Activated B cell treated with CpG ODN at 0.5 μM for 24 hours (primary cell): Measurements from ENCODE around the gene IL13RA2. TPM values are rescaled to one million over a fixed set of nuclear protein-coding genes. Genes with fewer than 3 reads are reported as not detected.

Source experiments
- ATAC-seq: fragments of 200-7000 bp; cut with Tn5 transposase; one replicate; pipeline ENCODE4 v1.10.0; 2021; ENCODE audit warnings: low read depth, mild to moderate bottlenecking, moderate library complexity
- CTCF ChIA-PET: fragments of 350-600 bp; sonication (Branson Sonifier 250); formaldehyde crosslinking; loops from one replicate; lab custom pipeline; 2021; ENCODE audit warnings: antibody characterized with exemption; lab: Charles Lee
- POLR2A ChIA-PET: fragments of 350-600 bp; sonication (Branson Sonifier 250); formaldehyde crosslinking; loops from one replicate; lab custom pipeline; 2021; ENCODE audit warnings: antibody characterized with exemption; lab: Charles Lee
- DNase-seq: peaks from one replicate; pipeline ENCODE4 v3.0.0; 2022
- H3K27ac Mint-ChIP-seq: one replicate; pipeline ENCODE4 v1.8.0; 2020; ENCODE audit warnings: mixed read lengths
- H3K27me3 Mint-ChIP-seq: one replicate; pipeline ENCODE4 v1.8.0; 2021; ENCODE audit warnings: mixed read lengths
- H3K36me3 Mint-ChIP-seq: one replicate; pipeline ENCODE4 v1.8.0; 2021; ENCODE audit warnings: low read depth, mixed read lengths
- H3K4me1 Mint-ChIP-seq: one replicate; pipeline ENCODE4 v1.8.0; 2021; ENCODE audit warnings: mixed read lengths
- H3K4me3 Mint-ChIP-seq: one replicate; pipeline ENCODE4 v1.8.0; 2020; ENCODE audit warnings: mild to moderate bottlenecking, mixed read lengths
- H3K9me3 Mint-ChIP-seq: one replicate; pipeline ENCODE4 v1.8.0; 2020; ENCODE audit warnings: mixed read lengths
- CTCF ChIP-seq: fragments of 200-600 bp; IDR thresholded peaks from one replicate; pipeline ENCODE4 v1.8.0; 2022; ENCODE audit warnings: antibody characterized with exemption, mild to moderate bottlenecking
- intact Hi-C: fragments of 100-400 bp; cut with micrococcal nuclease; formaldehyde crosslinking; loops from one replicate; pipeline ENCODE4 v1.15.1; 2024
- total RNA-seq: library from RNA; stranded (reverse); gene quantifications from 2 replicates; pipeline ENCODE4 v1.2.3, GENCODE V29; 2022

IL13RA2 gene
- not detected in 2 replicates for total RNA-seq

- no peak within 1 kb of the TSS for H3K27ac Mint-ChIP-seq
- DNase-seq, result no peak
- H3K27me3 Mint-ChIP-seq, result no peaks in the 10 kb centered on the region
- no peak for TF ChIP-seq CTCF
- intact Hi-C loops, result no loop called here
- ChIA-PET POLR2A (no interaction called here), CTCF (no interaction called here)
- no peaks in the 10 kb centered on the region for H3K36me3 Mint-ChIP-seq
- no peaks in the 10 kb centered on the region for H3K9me3 Mint-ChIP-seq
- no peak within 1 kb of the TSS for H3K4me3 Mint-ChIP-seq
- ATAC-seq, result no peak
- no peaks in the 10 kb centered on the region for H3K4me1 Mint-ChIP-seq
Observed at GRCh38 chrX:115017455-115017854, at the start of gene IL13RA2. Gene IL13RA2 (minus strand): TSS chrX:115017616. CDS start chrX:115017269, 347 bp downstream.

- ChIA-PET POLR2A (no interaction called here), CTCF (no interaction called here)
- H3K36me3 Mint-ChIP-seq, result no peaks in the 10 kb centered on the region
- H3K9me3 Mint-ChIP-seq, result no peaks in the 10 kb centered on the region
- H3K27me3 Mint-ChIP-seq, result no peaks in the 10 kb centered on the region
- no peak for TF ChIP-seq CTCF
- H3K4me3 Mint-ChIP-seq, result no peak overlapping the region
- H3K27ac Mint-ChIP-seq, result no peak overlapping the region
- no peak for ATAC-seq
- H3K4me1 Mint-ChIP-seq, result no peaks in the 10 kb centered on the region
- intact Hi-C loops, result no loop called here
- no peak for DNase-seq
Observed at GRCh38 chrX:115065304-115065703, 47.9 kb upstream of the IL13RA2 start.

GRCh38 chrX:115060013-115060412 is 42.6 kb upstream of the IL13RA2 start:
- no peak overlapping the region for H3K27ac Mint-ChIP-seq
- H3K36me3 Mint-ChIP-seq, result no peaks in the 10 kb centered on the region
- H3K4me1 Mint-ChIP-seq, result no peaks in the 10 kb centered on the region
- CTCF ChIA-PET, result no interaction called here
- H3K27me3 Mint-ChIP-seq, result no peaks in the 10 kb centered on the region
- H3K4me3 Mint-ChIP-seq, result no peak overlapping the region
- TF ChIP-seq CTCF, result no peak
- ATAC-seq (no peak), DNase-seq (no peak)
- intact Hi-C loops, result no loop called here
- H3K9me3 Mint-ChIP-seq, result no peaks in the 10 kb centered on the region
- POLR2A ChIA-PET, result no interaction called here

- ChIA-PET POLR2A (no interaction called here), CTCF (no interaction called here)
- H3K9me3 Mint-ChIP-seq, result no peaks in the 10 kb centered on the region
- intact Hi-C loops, result no loop called here
- ATAC-seq, result no peak
- H3K27me3 Mint-ChIP-seq, result no peaks in the 10 kb centered on the region
- no peaks in the 10 kb centered on the region for H3K4me1 Mint-ChIP-seq
- no peak overlapping the region for H3K27ac Mint-ChIP-seq
- no peak for DNase-seq
- H3K4me3 Mint-ChIP-seq, result no peak overlapping the region
- H3K36me3 Mint-ChIP-seq, result no peaks in the 10 kb centered on the region
- TF ChIP-seq CTCF, result no peak
Observed at GRCh38 chrX:115058276-115058675, 40.9 kb upstream of the IL13RA2 start.

- no peak for ATAC-seq
Observed at GRCh38 chrX:115054876-115055275, 37.5 kb upstream of the IL13RA2 start.

More at GRCh38 chrX:115054876-115055275, 37.5 kb upstream of the IL13RA2 start:
- Mint-ChIP-seq H3K36me3 (no peaks in the 10 kb centered on the region), H3K4me3 (no peak overlapping the region), H3K27me3 (no peaks in the 10 kb centered on the region), H3K4me1 (no peaks in the 10 kb centered on the region), H3K27ac (no peak overlapping the region), H3K9me3 (no peaks in the 10 kb centered on the region)
- POLR2A ChIA-PET, result no interaction called here
- TF ChIP-seq CTCF, result no peak
- intact Hi-C loops, result no loop called here
- CTCF ChIA-PET, result no interaction called here
- DNase-seq, result no peak
